T1000 (cell line): Measurements from ENCODE around the gene SPATA19.

Source experiments
- DNase-seq: peaks from one replicate; lab custom pipeline; 2025; ENCODE audit warnings: mixed read lengths; lab: John Stamatoyannopoulos, UW

Gene SPATA19

DNA sequence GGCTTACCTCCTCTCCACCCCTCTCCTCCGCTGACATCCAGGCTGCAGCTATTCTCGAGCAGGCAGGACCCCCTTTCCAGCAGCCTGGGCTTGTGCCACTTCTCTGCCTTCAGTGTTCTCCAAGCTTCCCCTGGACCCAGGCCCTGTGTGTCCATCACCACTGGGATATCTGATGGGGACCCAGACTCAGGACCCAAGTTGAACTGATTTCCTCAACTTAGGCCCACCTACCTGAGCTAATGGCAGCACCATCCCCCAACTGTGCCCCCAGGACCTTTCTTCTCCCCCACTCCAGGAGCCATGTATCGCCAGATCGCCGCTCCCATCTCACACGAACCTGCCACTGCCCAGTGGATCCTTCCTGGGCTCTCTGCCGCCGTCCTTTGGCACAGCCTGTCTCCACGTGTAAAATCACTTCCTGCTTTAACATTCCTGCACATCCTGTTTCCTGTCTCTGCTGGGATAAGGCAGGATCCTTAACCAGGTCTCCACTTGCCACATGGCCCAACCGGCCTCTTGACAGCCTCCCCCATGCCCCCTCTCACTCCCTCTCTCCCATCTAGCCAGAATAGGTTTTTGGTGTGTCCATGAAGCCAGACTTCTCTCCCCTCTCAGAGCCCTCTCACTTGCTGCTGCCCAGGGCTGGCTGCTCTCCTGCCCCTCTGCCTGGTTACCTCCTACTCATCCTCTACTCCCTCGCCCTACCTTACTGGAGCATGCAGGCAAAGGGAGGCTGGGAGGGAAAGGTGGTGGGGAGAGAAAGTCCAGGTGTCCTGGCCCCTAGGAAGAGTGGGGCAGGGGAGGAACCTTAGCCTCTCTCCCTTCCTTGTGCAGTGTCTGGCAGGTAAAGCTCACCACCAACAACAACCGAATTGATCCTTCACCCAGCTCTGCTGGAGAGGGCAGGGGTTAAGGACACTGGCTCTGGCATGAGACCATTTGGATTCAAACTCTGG lies 9.4 kb downstream of the SPATA19 start:
- DNase-seq = no peak

- DNase-seq = no peak
Observed at GRCh38 chr11:133834682-133835592, 10.4 kb downstream of the SPATA19 start.

- no peak for DNase-seq
Observed at GRCh38 chr11:133833898-133834681, 11.2 kb downstream of the SPATA19 start.

DNA sequence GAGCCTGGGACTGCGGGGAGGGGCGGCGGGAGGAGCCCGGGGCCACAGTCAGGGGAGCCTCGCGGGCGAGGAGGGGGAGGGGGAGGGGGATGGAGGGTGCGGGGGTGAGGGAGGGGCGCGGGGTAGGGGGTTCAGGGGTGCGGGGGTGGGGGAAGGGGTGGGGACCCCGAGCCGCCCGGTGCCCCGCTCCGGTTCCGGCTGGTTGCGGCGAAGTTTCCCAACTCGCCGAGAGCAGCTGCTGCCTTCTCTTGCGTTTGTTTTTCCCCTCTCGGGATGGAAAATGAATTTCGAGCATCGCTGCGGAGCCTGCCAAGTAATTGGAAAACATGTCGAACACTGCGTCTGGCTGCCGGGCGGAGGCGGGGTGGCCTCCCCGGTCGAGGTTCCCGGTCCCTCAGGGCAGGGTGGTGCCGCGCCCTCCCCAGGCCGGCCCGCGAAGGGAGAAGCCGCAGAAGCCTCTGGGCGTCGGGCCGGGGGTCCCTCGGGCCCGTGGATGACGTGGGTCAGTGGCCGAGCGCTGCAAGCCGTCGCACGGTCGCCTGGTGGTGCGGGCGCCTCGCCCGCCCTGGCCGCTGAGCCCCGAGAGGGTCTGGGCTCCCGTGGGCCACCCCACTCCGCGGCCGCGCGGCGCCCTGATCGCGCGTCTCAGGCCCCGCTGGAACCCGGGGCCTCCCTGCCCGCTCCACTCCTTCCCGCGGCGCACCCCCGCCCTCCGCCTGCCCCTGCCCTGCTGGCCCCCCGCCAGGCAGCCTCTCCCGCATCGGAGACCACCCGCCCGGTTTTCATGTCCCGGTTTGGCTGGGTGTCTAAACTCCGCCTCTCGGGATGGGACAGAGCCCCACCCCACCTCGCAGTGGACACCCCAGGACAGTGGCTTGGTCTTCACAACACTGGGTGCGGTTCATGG lies 12.1 kb downstream of the SPATA19 start:
- no peak for DNase-seq

DNA sequence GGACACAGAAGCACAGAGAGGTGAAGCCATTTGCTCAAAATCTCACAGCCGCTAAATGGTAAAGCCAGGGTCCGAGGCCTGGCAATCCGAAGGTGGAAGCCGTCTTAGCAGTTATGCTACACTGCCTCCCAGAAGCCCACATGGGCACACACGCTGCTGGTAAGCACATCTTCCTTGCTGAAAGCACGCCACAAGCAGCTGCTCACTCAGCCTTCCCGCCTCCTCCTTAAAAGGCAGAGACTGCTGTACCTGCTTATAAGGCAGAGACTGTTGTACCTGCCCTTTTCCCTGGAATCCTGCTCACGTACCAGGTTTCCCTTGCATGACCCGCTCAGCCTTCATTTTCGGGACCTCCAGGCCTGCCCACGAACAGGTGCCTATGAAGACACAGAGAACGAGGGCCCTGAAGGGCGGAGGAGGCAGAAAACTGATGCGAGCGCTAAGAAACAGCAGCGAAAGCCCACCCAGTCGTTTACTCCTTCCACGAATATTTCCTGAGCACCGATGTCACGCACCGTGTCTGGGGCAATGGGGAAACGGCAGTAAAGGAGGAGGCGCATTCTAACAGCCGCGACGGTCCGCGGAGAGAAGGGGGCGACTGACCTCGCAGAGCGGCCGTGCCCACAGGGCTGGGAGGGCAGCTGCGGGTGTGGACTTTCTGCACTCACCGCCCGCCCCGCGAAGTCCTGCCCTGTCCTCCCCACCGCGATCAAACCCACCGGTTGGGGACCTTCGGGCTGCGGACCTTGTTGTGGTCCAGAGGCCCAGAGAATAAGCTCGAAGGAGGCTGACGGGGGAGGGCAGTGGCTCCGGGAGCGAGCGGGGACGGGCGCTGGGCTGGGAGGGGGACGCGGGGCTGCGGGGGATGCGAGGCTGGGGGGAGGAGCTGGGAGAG lies 13.0 kb downstream of the SPATA19 start:
- no peak for DNase-seq

DNA sequence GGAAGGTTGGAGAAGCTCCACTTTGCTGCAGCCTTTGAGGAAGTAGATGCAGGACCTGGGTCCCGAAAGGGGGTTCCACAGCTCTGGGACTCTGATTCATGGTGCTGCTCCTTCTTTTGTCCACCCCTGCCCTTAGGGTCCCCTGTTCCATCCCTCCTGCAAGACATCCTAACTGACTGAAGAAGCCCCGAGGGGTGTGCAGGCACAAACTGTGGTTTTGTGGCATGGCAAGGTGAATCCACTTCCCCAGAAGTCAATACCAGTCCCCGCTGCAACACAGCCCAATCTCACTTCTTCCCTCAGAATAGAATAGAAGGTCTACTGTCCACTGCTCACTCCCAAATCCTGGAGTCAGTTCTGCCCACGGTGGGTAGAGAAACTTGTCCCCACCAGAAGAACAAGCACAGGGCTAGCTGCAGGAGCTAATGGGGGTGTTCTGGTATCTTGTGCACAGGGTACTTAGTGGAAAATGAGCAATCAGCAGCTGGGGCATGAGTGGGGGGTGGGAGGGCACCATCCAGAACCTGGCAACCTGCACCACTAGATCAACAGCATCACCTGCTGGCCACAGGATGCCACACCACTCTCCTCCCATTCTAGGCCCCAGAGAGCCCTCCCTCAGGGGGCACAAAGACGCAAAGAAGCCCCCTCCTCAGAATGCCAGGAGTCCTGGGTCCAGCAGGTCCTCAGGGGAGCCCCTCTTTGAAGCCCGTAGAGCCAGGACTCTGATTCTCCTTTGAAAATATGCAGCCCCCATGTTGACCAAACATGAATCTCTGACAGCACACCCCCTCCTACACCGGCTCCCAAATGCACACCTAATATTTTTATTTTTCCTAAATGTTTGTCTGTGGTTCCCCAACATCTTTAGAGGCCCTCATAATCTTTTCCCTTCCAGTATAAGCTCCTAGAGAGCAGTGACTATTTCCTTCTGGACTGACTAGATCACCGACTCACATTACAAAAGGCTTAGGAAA lies 14.1 kb downstream of the SPATA19 start:
- no peak for DNase-seq

DNA sequence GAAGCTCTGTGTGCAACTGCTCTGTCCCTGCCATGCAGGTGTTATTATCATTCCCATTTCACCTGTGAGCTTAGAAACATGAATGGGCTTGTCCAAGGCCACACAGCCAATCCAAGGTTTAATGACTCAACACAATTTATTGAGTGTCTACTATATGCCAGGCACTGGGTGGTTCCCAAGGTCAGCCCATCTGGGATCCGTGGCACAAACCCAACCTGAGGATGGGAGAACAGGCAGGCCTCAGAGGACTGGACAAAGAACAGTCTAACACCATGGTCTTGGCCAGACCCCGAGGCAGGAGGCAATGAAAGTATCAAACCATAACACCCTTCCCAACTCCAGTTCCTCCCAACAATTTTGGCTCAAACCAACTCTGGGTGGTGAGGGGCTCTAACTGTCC lies 15.7 kb downstream of the SPATA19 start:
- DNase-seq = no peak

DNA sequence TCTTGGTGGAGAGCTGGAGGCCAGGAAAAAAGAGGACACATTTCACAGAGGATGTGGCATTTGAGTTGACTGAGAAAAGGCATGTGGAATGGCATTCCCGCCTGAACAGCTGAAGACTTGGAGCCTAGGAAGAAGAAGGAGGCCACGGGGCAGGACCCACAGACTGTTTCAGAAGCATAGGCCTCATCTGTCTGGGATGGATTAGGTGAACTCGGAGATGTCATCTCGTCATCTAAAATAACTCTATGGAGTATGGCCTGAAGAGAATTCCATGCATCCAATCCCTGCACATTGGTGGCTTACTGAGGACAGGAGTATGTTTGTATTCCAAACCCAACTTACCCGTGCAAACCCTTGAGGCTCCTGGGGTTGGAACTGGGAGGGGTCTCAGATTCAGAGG lies 16.4 kb downstream of the SPATA19 start:
- no peak for DNase-seq

DNA sequence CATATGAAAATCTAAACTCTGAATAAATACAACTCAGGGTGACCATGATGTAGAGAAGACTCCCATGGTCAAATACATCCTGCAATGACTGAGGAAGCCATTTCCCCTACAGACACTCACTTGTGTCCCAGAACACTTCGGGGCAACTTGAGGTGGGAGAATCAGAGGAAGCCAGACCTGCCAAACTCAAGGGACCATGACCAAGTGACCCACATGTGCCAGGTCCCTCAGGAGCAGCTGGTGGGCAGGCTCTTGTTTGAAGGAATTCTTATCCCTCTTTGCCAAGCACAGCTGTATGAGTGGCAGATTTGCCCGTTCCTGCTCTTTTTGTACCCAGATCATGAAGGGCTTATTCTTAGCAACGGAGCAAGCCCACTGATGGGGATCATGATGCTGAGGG lies 17.8 kb downstream of the SPATA19 start:
- no peak for DNase-seq

DNA sequence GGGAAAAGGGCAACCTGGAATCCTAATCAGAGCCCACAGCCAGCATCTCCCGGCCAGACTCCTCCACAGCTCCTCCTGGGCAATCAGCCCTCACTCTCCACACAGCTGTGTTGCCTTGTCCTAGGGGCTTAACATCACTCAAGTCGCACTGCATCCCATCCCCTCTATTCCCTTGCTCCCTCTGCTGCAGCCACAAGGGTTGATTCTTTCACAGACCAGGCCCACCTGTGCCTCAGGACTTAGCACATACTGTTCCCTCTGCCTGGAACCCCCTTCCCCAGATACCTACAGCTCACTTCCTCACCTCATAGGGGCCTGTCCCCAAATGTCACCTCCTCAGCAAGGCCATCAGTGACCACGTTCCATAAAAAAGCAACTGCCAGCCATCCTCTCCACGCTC lies 18.4 kb downstream of the SPATA19 start:
- DNase-seq = no peak

DNA sequence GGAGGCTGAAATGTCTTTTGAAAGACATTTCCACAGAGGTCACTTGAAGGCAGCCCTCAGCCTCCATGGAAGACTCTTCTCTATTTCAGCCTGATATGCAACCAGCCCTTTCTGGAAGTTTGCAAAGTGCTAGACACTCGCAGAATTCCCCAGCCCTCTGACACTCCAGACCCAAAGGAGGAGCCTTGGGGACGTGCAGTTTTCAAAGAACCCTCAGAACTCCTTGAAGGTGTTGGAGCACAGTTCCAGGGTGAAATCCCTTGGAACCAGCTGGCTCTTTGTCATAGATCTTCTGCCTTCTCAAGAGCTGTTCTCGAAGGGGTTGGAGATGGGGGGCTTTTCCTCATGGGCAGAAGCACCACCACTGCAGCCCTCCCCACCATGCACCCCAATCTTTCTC lies 19.6 kb downstream of the SPATA19 start:
- DNase-seq = no peak

DNA sequence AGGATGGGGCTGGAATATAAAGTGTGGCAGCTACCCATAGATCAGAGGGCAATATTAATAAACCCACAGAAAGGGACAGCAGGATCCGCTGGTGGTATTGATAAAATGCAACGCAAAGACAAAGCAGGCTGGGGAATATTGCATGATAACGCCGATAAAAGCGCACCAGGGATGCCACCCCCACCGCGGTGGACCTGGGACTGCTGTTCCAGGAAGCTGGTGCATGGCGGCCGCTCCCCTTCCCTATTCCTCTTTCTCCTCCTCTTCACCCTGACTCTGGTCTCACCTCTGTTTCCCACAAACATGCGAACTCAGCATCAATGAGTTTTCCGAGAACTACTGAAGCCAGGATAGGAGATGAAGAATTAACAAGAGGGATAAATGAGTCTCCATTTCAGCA lies 20.2 kb downstream of the SPATA19 start:
- no peak for DNase-seq

GRCh38 chr11:133824593-133824992 lies 20.7 kb downstream of the SPATA19 start:
- DNase-seq = no peak

- no peak for DNase-seq
Observed at GRCh38 chr11:133823614-133824013, 21.7 kb downstream of the SPATA19 start.

- no peak for DNase-seq
Observed at GRCh38 chr11:133823211-133823610, 22.1 kb downstream of the SPATA19 start.

DNA sequence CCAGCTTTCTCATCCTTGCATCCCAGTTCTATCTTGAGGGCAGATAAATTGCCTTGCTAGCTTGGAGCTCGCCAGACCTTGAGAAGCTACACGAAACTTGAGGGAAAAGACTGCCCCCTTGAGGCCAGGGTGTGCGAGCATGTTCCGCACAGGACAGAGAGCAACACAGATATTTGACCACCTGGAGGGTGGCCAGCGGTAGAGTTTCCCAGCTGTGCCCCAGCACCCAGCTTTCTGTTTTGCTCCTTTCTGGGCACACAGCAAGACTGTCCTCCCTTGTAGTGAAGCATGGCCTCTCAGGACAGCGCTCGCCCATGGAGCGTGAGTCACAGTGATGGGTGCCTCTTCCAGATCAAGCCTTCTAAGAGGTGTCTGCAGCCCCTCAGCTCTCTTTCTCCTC lies 23.5 kb downstream of the SPATA19 start:
- no peak for DNase-seq

DNA sequence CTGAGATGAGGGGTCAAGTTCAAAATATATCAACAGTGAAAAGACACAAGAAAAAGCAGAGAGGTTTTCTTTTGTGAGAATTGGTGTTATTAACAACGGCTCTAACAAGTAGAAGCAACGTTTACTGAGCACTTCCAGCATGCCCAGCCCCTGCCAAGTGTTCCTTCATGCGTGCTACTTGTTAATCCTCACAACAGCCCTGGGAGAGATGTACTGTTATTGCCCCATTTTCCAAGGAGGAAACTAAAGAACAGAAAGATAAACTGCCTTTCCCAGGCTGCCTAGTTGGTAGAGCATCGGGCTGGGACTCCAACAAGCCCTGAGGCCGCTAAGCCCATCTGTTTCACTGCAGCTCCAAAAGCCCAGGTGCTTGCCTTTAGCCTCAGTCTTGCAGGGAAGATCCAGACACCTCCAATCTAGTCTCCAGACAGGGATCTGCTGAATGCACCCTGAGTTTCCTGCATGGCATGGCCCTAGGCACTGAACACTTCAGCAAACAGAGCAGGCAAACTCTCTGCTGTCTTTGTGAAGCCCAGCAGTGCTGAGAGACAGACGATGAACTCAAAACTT lies 25.5 kb downstream of the SPATA19 start:
- no peak for DNase-seq

DNA sequence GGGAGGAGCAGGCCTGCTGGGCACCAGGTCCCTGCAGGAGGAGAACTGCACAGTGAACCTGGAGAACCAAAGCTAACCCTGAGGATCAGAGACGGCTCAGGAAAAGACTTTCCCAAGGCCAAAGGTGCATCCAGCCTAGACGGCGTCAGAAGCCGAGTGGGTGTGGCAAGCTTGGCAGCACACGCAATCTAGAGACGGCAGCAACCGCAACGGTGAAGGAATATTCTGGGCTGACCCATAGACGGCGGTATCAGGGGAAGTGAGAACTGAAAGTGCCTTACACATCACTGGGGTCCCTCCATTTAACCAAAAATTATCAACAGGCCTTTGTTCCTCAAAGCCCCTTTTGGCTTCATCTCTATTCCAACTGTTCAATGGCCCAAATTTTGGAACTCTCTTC lies 26.2 kb downstream of the SPATA19 start:
- no peak for DNase-seq
